ENCODE results near the gene RCSD1. TPM values are rescaled to one million over a fixed set of nuclear protein-coding genes. Genes with fewer than 3 reads are reported as not detected.

RCSD1 gene
- total and polyA plus RNA-seq, 7 donors = 3.9 to 34.2 (median 13.7) TPM

- peaks cover 1% of the 10 kb centered on the region for H3K4me1 ChIP-seq
- no peak for DNase-seq
- H3K27ac ChIP-seq = no peak overlapping the region
- 37 to 46% (median 43%) methylated on average over 6 of the region's 6 CpGs for WGBS, 3 donors
- H3K4me3 ChIP-seq = no peak overlapping the region
- no peak for TF ChIP-seq CTCF (IDR thresholded peaks at IDR 0.05)
- H3K36me3 ChIP-seq (ENCODE audit: insufficient read depth in 1 of 2, low read depth in 1 of 2) = no peaks in the 10 kb centered on the region
- H3K27me3 ChIP-seq (ENCODE audit: insufficient read depth in 3 of 3, low read length in 2 of 3) = no peaks in the 10 kb centered on the region
- no peak for ATAC-seq
- no peaks in the 10 kb centered on the region for H3K9me3 ChIP-seq
- intact Hi-C loops (cut with DNase I) = loop anchor here in 1 of 2 donors (10.0 kb wide), 1 partner anchor 210 kb away; no protein-coding TSS in a partner anchor
Observed at GRCh38 chr1:167594822-167595221, 35.2 kb upstream of the RCSD1 start.

- Histone ChIP-seq H3K4me3 (no peak overlapping the region), H3K36me3 (ENCODE audit: insufficient read depth in 1 of 2, low read depth in 1 of 2) (no peaks in the 10 kb centered on the region), H3K9me3 (no peaks in the 10 kb centered on the region), H3K4me1 (peaks cover 24% of the 10 kb centered on the region), H3K27me3 (ENCODE audit: insufficient read depth in 3 of 3, low read length in 2 of 3) (no peaks in the 10 kb centered on the region), H3K27ac (peak overlapping the region; percentile 51)
- DNase-seq (peak; percentile 31 to 59), ATAC-seq (peak; percentile 85 to 94 (median 90))
- 14 to 21% (median 15%) methylated on average over 5 of the region's 5 CpGs for WGBS, 3 donors
- TF ChIP-seq CTCF (IDR thresholded peaks at IDR 0.05) = peak; percentile 62
- intact Hi-C loops (cut with DNase I) = loop anchor here (1.0 to 10.0 kb wide), 4 partner anchors 63 to 205 kb away; no protein-coding TSS in a partner anchor
Observed at GRCh38 chr1:167599957-167600581, 30.0 kb upstream of the RCSD1 start.

GRCh38 chr1:167601442-167602383, 28.3 kb upstream of the RCSD1 start:
- no peak for TF ChIP-seq CTCF (IDR thresholded peaks at IDR 0.05)
- ATAC-seq (peak; percentile 32 to 59 (median 54)), DNase-seq (peak; percentile 40 to 63)
- intact Hi-C loops (cut with DNase I) = loop anchor here (2.0 to 10.0 kb wide), 3 partner anchors 61 to 203 kb away; no protein-coding TSS in a partner anchor
- Histone ChIP-seq H3K4me3 (no peak overlapping the region), H3K9me3 (no peaks in the 10 kb centered on the region), H3K27ac (peak overlapping the region; percentile 51), H3K36me3 (ENCODE audit: insufficient read depth in 1 of 2, low read depth in 1 of 2) (no peaks in the 10 kb centered on the region), H3K4me1 (peaks cover 24% of the 10 kb centered on the region), H3K27me3 (ENCODE audit: insufficient read depth in 3 of 3, low read length in 2 of 3) (no peaks in the 10 kb centered on the region)
- 56 to 61% (median 59%) methylated on average over 8 of the region's 8 CpGs for WGBS, 3 donors

- intact Hi-C loops (cut with DNase I) = loop anchor here in 1 of 2 donors (10.0 kb wide), 1 partner anchor 202 kb away; no protein-coding TSS in a partner anchor
- no peaks in the 10 kb centered on the region for H3K36me3 ChIP-seq (ENCODE audit: insufficient read depth in 1 of 2, low read depth in 1 of 2)
- DNase-seq (no peak), ATAC-seq (no peak)
- H3K4me3 ChIP-seq = no peak overlapping the region
- no peaks in the 10 kb centered on the region for H3K9me3 ChIP-seq
- no peak overlapping the region for H3K27ac ChIP-seq
- TF ChIP-seq CTCF (IDR thresholded peaks at IDR 0.05) = no peak
- WGBS, 3 donors = 84 to 87% (median 84%) methylated on average over 8 of the region's 8 CpGs
- no peaks in the 10 kb centered on the region for H3K27me3 ChIP-seq (ENCODE audit: insufficient read depth in 3 of 3, low read length in 2 of 3)
- peaks cover 24% of the 10 kb centered on the region for H3K4me1 ChIP-seq
Observed at GRCh38 chr1:167602840-167603239, 27.2 kb upstream of the RCSD1 start.
